ENCODE data around the gene NISCH. TPM values are rescaled to one million over a fixed set of nuclear protein-coding genes. Genes with fewer than 3 reads are reported as not detected.
"Not testable (repeated sequence)": the region's sequence is repeated elsewhere in the genome, so short reads cannot be mapped to it uniquely, and the experiment has no call there.

NISCH gene
- total and polyA plus RNA-seq, 2 experiments from 2014 or later = 58.9 to 74.5 TPM

DNA sequence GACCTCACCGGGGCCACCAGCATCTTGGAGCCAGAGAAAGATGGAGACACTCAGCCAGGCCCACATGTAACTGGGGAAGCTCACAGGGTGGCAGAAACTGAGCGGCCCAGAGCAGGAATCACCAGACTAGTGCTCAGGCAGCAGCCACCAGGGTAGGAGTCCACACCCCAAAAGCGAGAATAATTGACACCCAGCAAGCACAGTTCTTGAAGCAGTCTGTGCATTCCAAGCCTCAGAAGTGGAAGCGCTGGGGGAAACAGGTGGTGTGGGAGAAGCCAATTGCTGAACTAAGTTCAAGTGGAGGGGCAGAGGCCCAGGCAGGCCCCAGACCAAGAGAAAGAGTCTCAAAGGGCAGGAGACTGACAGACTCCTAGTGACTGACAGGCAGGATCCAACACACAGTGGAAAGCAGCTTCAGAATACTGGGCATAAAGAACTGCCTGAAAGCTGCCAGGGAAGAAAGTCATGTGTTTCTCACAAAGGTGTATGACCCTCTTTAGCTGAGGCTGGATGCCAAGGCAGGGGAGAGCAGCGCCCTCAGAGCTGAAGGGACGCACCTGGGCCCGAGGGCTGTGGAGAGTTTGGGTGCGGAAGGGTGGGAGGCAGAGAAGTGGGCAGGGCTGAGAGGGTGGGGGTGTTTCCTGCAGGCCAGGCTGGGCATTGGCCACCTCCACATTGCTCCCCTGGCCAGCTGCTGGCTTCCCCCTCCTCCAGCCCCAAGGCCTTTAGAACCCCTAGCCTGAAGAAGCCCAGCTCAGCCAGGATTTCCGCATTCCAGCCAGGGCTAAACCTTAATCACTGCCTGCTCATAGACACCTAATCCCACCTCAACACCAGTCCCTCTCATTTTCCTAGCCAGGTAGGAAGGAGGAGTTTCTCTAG, 70.5 kb downstream of the NISCH start:
- Histone ChIP-seq H3K4me3 (no peak overlapping the region), H3K4me2 (no peak overlapping the region), H3K27me3 (no peaks in the 10 kb centered on the region), H3K9me2 (replicated peaks; ENCODE audit: insufficient read depth) (no peaks in the 10 kb centered on the region), H2AFZ (no peak overlapping the region), H4K20me1 (ENCODE audit: insufficient read depth, poor library complexity, severe bottlenecking) (peaks cover 2% of the 10 kb centered on the region), H3K36me3 (replicated peaks; ENCODE audit: insufficient read depth, low read depth) (no peaks in the 10 kb centered on the region), H3K79me2 (peaks cover 16% of the 10 kb centered on the region), H3K27ac (peak overlapping the region; percentile 19), H3K9me3 (ENCODE audit: low read depth) (no peaks in the 10 kb centered on the region), H3K4me1 (ENCODE audit: insufficient read depth) (peaks cover 20% of the 10 kb centered on the region)
- no peak for DNase-seq (ENCODE audit: low spot score)
- TF ChIP-seq EZH2 (IDR thresholded peaks at IDR 0.05; ENCODE audit: borderline replicate concordance) (no peak), EZH2phosphoT487 (IDR thresholded peaks at IDR 0.05; ENCODE audit: low read depth, severe bottlenecking, unreplicated experiment) (no peak)
- TF ChIP-seq, protein P1, sequence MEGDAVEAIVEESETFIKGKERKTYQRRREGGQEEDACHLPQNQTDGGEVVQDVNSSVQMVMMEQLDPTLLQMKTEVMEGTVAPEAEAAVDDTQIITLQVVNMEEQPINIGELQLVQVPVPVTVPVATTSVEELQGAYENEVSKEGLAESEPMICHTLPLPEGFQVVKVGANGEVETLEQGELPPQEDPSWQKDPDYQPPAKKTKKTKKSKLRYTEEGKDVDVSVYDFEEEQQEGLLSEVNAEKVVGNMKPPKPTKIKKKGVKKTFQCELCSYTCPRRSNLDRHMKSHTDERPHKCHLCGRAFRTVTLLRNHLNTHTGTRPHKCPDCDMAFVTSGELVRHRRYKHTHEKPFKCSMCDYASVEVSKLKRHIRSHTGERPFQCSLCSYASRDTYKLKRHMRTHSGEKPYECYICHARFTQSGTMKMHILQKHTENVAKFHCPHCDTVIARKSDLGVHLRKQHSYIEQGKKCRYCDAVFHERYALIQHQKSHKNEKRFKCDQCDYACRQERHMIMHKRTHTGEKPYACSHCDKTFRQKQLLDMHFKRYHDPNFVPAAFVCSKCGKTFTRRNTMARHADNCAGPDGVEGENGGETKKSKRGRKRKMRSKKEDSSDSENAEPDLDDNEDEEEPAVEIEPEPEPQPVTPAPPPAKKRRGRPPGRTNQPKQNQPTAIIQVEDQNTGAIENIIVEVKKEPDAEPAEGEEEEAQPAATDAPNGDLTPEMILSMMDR (IDR thresholded peaks at IDR 0.05; ENCODE audit: poor library complexity) = no peak
- WGBS (ENCODE audit: low lambda C conversion rate, missing lambda C conversion rate) = 90% methylated on average over 9 of the region's 9 CpGs

DNA sequence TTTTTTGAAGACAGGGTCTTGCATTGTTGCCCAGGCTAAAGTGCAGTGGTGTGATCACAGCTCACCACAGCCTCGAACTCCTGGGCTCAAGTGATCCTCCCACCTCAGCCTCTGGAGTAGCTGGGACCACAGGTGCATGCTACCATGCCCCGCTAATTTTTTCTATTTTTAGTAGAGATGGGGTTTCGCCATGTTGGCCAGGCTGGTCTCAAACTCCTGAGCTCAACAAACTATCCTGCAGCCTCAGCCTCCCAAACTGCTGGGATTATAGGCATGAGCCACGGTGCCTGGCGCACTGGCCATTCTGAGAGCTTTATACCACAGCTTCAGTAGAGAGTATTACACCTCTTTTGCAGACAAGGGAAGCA, 71.3 kb downstream of the NISCH start:
- H4K20me1 ChIP-seq (ENCODE audit: insufficient read depth, poor library complexity, severe bottlenecking); DNase-seq (ENCODE audit: low spot score); H3K27ac ChIP-seq; H2AFZ ChIP-seq; H3K4me3 ChIP-seq; H3K36me3 ChIP-seq (replicated peaks; ENCODE audit: insufficient read depth, low read depth); H3K9me3 ChIP-seq (ENCODE audit: low read depth); H3K27me3 ChIP-seq; H3K4me2 ChIP-seq; H3K9me2 ChIP-seq (replicated peaks; ENCODE audit: insufficient read depth): not testable (repeated sequence)
- H3K4me1 ChIP-seq (ENCODE audit: insufficient read depth) = peaks cover 27% of the 10 kb centered on the region
- peaks cover 23% of the 10 kb centered on the region for H3K79me2 ChIP-seq
- 91% methylated on average over 5 of the region's 5 CpGs for WGBS (ENCODE audit: low lambda C conversion rate, missing lambda C conversion rate)

- Histone ChIP-seq H3K9me2 (replicated peaks; ENCODE audit: insufficient read depth) (no peaks in the 10 kb centered on the region), H3K4me2 (no peak overlapping the region), H3K4me3 (no peak overlapping the region), H3K36me3 (replicated peaks; ENCODE audit: insufficient read depth, low read depth) (no peaks in the 10 kb centered on the region), H3K9me3 (ENCODE audit: low read depth) (no peaks in the 10 kb centered on the region), H3K27ac (no peak overlapping the region), H3K27me3 (no peaks in the 10 kb centered on the region), H3K79me2 (peaks cover 28% of the 10 kb centered on the region), H2AFZ (no peak overlapping the region), H3K4me1 (ENCODE audit: insufficient read depth) (peaks cover 33% of the 10 kb centered on the region), H4K20me1 (ENCODE audit: insufficient read depth, poor library complexity, severe bottlenecking) (peaks cover 5% of the 10 kb centered on the region)
- no peak for TF ChIP-seq EZH2phosphoT487 (IDR thresholded peaks at IDR 0.05; ENCODE audit: low read depth, severe bottlenecking, unreplicated experiment)
- TF ChIP-seq, protein P1 (IDR thresholded peaks at IDR 0.05; ENCODE audit: poor library complexity) = no peak
- no peak for TF ChIP-seq EZH2 (IDR thresholded peaks at IDR 0.05; ENCODE audit: borderline replicate concordance)
- no peak for DNase-seq (ENCODE audit: low spot score)
- WGBS (ENCODE audit: low lambda C conversion rate, missing lambda C conversion rate) = 86% methylated on average over 13 of the region's 14 CpGs
These were observed 71.8 kb downstream of the NISCH start for GRCh38 chr3:52527039-52527731.
